Prostate gland (tissue), 2 donors: ENCODE data around the gene DMD. TPM values are rescaled to one million over a fixed set of nuclear protein-coding genes. Genes with fewer than 3 reads are reported as not detected.

Experiments
- DNase-seq: peaks from one replicate; pipeline ENCODE4 v3.0.0-alpha.2; 2019; ENCODE audit warnings: low spot score
- H3K27ac ChIP-seq, 2 donors: fragments of 200-600 bp; sonication (generic); 2 replicates each; pipeline ENCODE4 v1.5.1; 2017 to 2019
- H3K27me3 ChIP-seq: fragments of 200-600 bp; sonication (generic); replicated peaks from 2 replicates; pipeline ENCODE4 v1.5.1; 2019; ENCODE audit not compliant: insufficient read depth
- H3K36me3 ChIP-seq, 2 donors: fragments of 200-600 bp; sonication (generic); 1 replicate in 1 of 2; 2 replicates in 1 of 2; pipeline versions ENCODE4 v1.5.1 to v1.8.1; 2017 to 2019
- H3K4me1 ChIP-seq: fragments of 200-600 bp; sonication (generic); replicated peaks from 2 replicates; pipeline ENCODE4 v1.5.1; 2019
- H3K4me3 ChIP-seq, 2 donors: fragments of 200-600 bp; sonication (generic); 2 replicates each; pipeline ENCODE4 v1.5.1; 2017 to 2019
- H3K9me3 ChIP-seq: fragments of 200-600 bp; sonication (generic); 2 replicates; pipeline ENCODE4 v1.5.1; 2017
- POLR2A ChIP-seq: fragments of 450-650 bp; IDR thresholded peaks from one replicate; pipeline ENCODE4 v1.6.1; 2016; ENCODE audit warnings: antibody characterized with exemption, mild to moderate bottlenecking
- POLR2AphosphoS5 ChIP-seq: sonication (generic); formaldehyde crosslinking; IDR thresholded peaks from one replicate; pipeline ENCODE4 v1.6.1; 2017; ENCODE audit warnings: antibody characterized with exemption
- WGBS: methylation state at CpG from one replicate; pipeline ENCODE4 v1.1.5; 2018; 5-methylcytosine and 5-hydroxymethylcytosine counted together
- intact Hi-C: fragments of 100-400 bp; cut with DNase I; formaldehyde crosslinking; loops from one replicate; pipeline ENCODE4 v1.14.2; 2022
- total RNA-seq, 2 donors: library from RNA; depleted of rRNA; stranded (reverse); fragments of >200 nt; gene quantifications; one replicate each; pipeline ENCODE4 v1.1.0, GENCODE V29; 2016
- TF ChIP-seq, protein P1 (sequence below), 4 experiments: fragments of 200-600 bp in 2 of 4; fragments of 450-650 bp in 2 of 4; sonication (generic) in 2 of 4; IDR thresholded peaks; 1 replicate in 3 of 4; 2 replicates in 1 of 4; pipeline ENCODE4 v1.5.1; 2016 to 2019; ENCODE audit warnings: antibody characterized with exemption in 4 of 4, mild to moderate bottlenecking in 2 of 4, moderate library complexity in 2 of 4

DMD gene
- total RNA-seq, 2 donors from 2014 or later = 17.6 to 34.8 TPM

DNA sequence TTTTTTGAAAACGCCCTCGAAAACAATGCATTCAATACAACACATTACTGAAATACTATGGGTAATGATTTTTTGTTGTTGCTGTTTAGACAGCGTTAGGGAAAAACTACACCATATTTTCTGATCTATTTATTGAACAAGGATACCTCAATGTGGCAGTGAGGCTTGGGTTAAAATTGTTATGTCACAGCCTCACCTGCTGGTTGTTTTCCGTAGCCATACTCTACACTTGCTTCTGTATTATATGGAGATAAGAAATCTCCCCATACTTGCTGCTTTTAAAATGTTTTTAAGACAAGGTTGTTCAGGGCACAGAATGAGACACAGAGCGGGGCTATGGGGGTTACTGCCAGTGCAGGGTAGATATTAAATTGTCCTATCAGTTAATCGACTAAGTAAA is 1917.9 kb downstream of the DMD start:
- intact Hi-C loops = no loop called here
- no peaks in the 10 kb centered on the region for H3K36me3 ChIP-seq
- TF ChIP-seq POLR2AphosphoS5 (no peak), POLR2A (no peak)
- TF ChIP-seq, protein P1, sequence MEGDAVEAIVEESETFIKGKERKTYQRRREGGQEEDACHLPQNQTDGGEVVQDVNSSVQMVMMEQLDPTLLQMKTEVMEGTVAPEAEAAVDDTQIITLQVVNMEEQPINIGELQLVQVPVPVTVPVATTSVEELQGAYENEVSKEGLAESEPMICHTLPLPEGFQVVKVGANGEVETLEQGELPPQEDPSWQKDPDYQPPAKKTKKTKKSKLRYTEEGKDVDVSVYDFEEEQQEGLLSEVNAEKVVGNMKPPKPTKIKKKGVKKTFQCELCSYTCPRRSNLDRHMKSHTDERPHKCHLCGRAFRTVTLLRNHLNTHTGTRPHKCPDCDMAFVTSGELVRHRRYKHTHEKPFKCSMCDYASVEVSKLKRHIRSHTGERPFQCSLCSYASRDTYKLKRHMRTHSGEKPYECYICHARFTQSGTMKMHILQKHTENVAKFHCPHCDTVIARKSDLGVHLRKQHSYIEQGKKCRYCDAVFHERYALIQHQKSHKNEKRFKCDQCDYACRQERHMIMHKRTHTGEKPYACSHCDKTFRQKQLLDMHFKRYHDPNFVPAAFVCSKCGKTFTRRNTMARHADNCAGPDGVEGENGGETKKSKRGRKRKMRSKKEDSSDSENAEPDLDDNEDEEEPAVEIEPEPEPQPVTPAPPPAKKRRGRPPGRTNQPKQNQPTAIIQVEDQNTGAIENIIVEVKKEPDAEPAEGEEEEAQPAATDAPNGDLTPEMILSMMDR (IDR thresholded peaks at IDR 0.05) = no peak
- 73% methylated on average over 6 of the region's 6 CpGs for WGBS
- H3K4me1 ChIP-seq = no peaks in the 10 kb centered on the region
- DNase-seq = no peak
- no peak overlapping the region for H3K4me3 ChIP-seq
- no peaks in the 10 kb centered on the region for H3K9me3 ChIP-seq
- no peak overlapping the region for H3K27ac ChIP-seq
- no peaks in the 10 kb centered on the region for H3K27me3 ChIP-seq

DNA sequence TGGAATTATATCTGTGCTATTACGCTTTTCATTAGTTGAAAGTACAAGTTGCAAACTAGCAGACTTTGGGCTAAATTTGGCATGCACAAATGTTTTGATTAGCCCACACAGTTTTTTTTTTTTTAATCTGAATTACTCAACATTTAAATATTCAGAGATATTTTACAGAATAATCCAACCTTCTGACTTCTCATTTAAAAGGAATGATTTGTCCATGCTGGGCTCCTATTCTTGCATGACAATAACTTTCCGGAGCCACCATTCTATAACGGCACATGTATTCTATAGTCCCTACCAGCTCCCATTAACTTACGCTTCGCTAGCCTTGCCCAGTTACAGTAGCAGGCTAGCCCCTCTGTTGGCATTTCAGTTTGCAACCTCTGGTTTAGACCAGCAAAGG is 1920.2 kb downstream of the DMD start:
- Histone ChIP-seq H3K27ac (no peak overlapping the region), H3K4me1 (no peaks in the 10 kb centered on the region), H3K36me3 (no peaks in the 10 kb centered on the region), H3K4me3 (no peak overlapping the region), H3K27me3 (no peaks in the 10 kb centered on the region), H3K9me3 (no peaks in the 10 kb centered on the region)
- DNase-seq = no peak
- intact Hi-C loops = no loop called here
- TF ChIP-seq POLR2AphosphoS5 (no peak), POLR2A (no peak)
- TF ChIP-seq, protein P1 (IDR thresholded peaks at IDR 0.05) = no peak
- 97% methylated on average over 5 of the region's 5 CpGs for WGBS

DNA sequence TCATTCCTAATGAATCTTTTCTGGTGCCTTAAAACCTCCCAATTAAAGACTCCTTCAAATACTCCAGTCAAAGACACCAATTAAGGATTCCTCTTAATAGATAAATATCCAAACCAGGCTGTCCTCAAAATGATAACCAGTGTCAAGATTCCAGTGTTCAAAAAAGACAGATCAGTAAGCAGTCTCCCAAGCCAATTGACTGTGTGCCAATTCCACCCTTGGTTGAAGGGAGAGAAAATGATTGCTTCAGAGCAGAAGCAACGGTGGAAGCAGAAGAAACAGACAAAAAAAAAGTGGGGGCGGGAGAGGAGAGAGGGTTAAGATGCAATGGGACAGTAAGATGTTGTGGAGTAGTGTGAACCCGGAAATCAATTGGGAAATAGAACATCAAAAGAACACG is 1923.5 kb downstream of the DMD start:
- no peak for DNase-seq
- WGBS = 63% methylated on average over 4 of the region's 4 CpGs
- no peaks in the 10 kb centered on the region for H3K27me3 ChIP-seq
- intact Hi-C loops = no loop called here
- TF ChIP-seq POLR2AphosphoS5 (no peak), POLR2A (no peak)
- TF ChIP-seq, protein P1 (IDR thresholded peaks at IDR 0.05) = no peak
- H3K4me1 ChIP-seq = no peaks in the 10 kb centered on the region
- H3K4me3 ChIP-seq = no peak overlapping the region
- H3K9me3 ChIP-seq = no peaks in the 10 kb centered on the region
- no peak overlapping the region for H3K27ac ChIP-seq
- H3K36me3 ChIP-seq = no peaks in the 10 kb centered on the region

DNA sequence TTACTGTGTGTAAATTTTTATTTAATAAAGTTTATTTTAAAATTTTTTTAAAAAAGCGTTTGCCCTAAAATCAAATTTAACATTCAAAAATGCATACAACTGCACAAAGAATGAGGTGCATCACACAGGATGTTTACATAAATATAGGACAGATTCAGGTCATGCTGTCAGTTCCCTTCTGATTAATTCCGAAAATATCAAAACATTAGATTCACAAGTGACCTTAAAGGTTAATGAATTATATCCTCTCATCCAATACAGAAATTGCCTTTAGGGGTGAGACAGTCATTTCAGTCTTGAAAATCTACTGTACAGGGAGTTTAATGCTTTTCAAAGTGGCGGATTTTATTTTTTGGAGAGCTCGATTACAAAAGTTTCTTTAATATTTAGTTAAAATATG is 1930.8 kb downstream of the DMD start:
- intact Hi-C loops = no loop called here
- Histone ChIP-seq H3K27me3 (no peaks in the 10 kb centered on the region), H3K27ac (no peak overlapping the region), H3K36me3 (no peaks in the 10 kb centered on the region), H3K9me3 (no peaks in the 10 kb centered on the region), H3K4me3 (no peak overlapping the region), H3K4me1 (no peaks in the 10 kb centered on the region)
- 88% methylated on average over 4 of the region's 4 CpGs for WGBS
- no peak for DNase-seq
- no peak for TF ChIP-seq POLR2AphosphoS5
- TF ChIP-seq POLR2A = no peak
- TF ChIP-seq, protein P1 (IDR thresholded peaks at IDR 0.05) = no peak

DNA sequence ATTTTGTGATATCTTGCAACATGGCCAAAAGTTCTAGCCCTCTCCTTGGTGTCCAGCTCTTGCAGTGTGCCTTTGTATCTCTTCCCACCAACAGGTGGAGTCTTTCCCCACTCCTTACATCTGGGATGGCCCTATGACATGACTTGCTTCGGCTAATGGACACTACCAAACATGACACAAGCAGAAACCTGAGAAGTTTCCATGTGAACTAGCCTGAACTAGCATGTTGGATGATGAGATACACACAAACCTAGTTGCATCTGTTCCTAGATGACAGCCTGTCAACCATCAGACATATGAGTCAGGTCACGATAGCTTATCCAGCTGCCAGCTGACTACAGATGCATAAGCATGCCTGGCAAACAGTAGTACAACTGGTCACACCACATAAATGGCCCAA is 1932.0 kb downstream of the DMD start:
- Histone ChIP-seq H3K36me3 (no peaks in the 10 kb centered on the region), H3K4me3 (no peak overlapping the region), H3K9me3 (no peaks in the 10 kb centered on the region), H3K27me3 (no peaks in the 10 kb centered on the region), H3K4me1 (no peaks in the 10 kb centered on the region), H3K27ac (no peak overlapping the region)
- intact Hi-C loops = loop anchor here (10.0 kb wide), 1 partner anchor 375 kb away; no protein-coding TSS in a partner anchor
- DNase-seq = no peak
- 86% methylated on average over 2 of the region's 2 CpGs for WGBS
- TF ChIP-seq, protein P1 (IDR thresholded peaks at IDR 0.05) = peak in 1 of 4 experiments; percentile 23
- TF ChIP-seq POLR2A = no peak
